ENCODE results near the gene LSM2. TPM values are rescaled to one million over a fixed set of nuclear protein-coding genes. Genes with fewer than 3 reads are reported as not detected.

LSM2 gene
- total RNA-seq, 4 donors from 2014 or later = 37.1 to 119 (median 58.7) TPM

DNA sequence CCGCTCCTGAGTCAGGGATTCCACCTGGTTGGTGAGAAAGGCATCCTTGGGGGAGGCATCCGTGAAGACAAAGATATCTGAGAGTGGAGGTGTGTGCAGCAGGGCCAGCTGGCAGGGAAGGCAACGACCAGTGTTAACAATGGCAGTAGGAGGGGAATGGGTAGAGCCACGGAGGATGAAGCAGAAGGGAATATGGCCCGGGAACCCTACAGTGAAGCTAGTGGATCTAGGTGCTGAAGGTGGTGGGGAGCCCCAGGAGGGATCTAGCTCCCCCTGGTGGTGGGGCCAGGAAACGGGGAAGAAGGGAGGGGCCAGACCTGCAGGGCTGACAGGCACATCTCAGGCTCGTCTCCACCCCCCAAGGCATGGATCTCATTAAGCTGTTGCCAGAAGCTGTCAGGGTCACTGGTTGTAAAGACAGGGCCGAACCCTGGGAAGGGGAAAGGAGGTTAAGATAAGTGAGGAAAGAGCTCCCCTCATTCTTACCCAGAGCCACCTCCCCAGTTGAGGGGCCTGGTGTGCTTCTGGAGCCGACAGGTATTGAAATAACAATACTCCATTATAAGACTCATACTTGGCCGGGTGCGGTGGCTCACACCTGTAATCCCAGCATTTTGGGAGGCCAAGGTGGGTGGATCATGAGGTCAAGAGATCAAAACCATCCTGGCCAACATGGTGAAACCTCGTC is 36.9 kb downstream of the LSM2 start:
- intact Hi-C loops (cut with DNase I; ENCODE audit: low total_unique reads) = no loop called here
- TF ChIP-seq, protein P1, sequence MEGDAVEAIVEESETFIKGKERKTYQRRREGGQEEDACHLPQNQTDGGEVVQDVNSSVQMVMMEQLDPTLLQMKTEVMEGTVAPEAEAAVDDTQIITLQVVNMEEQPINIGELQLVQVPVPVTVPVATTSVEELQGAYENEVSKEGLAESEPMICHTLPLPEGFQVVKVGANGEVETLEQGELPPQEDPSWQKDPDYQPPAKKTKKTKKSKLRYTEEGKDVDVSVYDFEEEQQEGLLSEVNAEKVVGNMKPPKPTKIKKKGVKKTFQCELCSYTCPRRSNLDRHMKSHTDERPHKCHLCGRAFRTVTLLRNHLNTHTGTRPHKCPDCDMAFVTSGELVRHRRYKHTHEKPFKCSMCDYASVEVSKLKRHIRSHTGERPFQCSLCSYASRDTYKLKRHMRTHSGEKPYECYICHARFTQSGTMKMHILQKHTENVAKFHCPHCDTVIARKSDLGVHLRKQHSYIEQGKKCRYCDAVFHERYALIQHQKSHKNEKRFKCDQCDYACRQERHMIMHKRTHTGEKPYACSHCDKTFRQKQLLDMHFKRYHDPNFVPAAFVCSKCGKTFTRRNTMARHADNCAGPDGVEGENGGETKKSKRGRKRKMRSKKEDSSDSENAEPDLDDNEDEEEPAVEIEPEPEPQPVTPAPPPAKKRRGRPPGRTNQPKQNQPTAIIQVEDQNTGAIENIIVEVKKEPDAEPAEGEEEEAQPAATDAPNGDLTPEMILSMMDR (IDR thresholded peaks at IDR 0.05) = peak; percentile 20 to 56 (median 40)
- no peak for TF ChIP-seq POLR2A (IDR thresholded peaks at IDR 0.05)
- no peak overlapping the region for H3K27ac ChIP-seq
- no peaks in the 10 kb centered on the region for H3K4me1 ChIP-seq
- DNase-seq = peak in 1 of 2 donors; percentile 42
- H3K27me3 ChIP-seq = no peaks in the 10 kb centered on the region
- H3K9me3 ChIP-seq = no peaks in the 10 kb centered on the region
- H3K36me3 ChIP-seq = no peaks in the 10 kb centered on the region
- H3K4me3 ChIP-seq = no peak overlapping the region

GRCh38 chr6:31768363-31769257 is 38.2 kb downstream of the LSM2 start:
- no peak for DNase-seq
- Histone ChIP-seq H3K9me3 (no peaks in the 10 kb centered on the region), H3K4me3 (no peak overlapping the region), H3K36me3 (no peaks in the 10 kb centered on the region), H3K27ac (no peak overlapping the region), H3K4me1 (no peaks in the 10 kb centered on the region), H3K27me3 (no peaks in the 10 kb centered on the region)
- intact Hi-C loops (cut with DNase I; ENCODE audit: low total_unique reads) = no loop called here
- no peak for TF ChIP-seq POLR2A (IDR thresholded peaks at IDR 0.05)
- TF ChIP-seq, protein P1 (IDR thresholded peaks at IDR 0.05) = no peak

DNA sequence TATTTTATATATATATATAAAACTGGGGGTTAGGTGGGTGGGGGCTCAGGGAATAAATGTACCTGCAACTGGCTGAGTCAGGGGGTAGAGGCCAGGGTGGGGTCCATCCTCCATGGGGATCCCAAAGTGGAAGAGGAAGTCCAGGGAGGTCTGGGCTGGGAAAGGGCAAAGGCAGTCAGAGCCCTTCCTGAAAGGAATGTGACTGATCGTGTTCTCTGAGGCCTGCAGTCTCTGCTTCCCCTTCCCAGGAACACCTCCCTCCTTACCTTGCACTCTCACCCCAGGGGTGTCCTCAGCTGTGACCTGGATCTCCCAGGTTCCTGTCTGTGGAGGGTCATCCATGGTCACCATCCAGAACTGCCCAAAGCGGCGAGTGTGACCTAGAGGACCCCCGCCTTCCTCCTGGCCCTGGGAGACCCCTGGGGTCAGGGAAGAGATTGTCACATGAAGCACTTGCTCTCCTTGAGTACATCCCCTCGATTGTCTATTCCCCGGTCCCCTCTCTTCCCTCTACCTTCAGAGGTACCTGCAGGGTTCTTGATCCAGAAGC is 39.6 kb downstream of the LSM2 start:
- Histone ChIP-seq H3K36me3 (no peaks in the 10 kb centered on the region), H3K4me1 (no peaks in the 10 kb centered on the region), H3K27ac (no peak overlapping the region), H3K27me3 (no peaks in the 10 kb centered on the region), H3K4me3 (no peak overlapping the region), H3K9me3 (no peaks in the 10 kb centered on the region)
- TF ChIP-seq, protein P1 (IDR thresholded peaks at IDR 0.05) = no peak
- TF ChIP-seq POLR2A (IDR thresholded peaks at IDR 0.05) = no peak
- intact Hi-C loops (cut with DNase I; ENCODE audit: low total_unique reads) = no loop called here
- no peak for DNase-seq

GRCh38 chr6:31765910-31766794 is 40.6 kb downstream of the LSM2 start:
- no peak for DNase-seq
- no peaks in the 10 kb centered on the region for H3K27me3 ChIP-seq
- intact Hi-C loops (cut with DNase I; ENCODE audit: low total_unique reads) = no loop called here
- H3K4me3 ChIP-seq = no peak overlapping the region
- no peaks in the 10 kb centered on the region for H3K4me1 ChIP-seq
- no peaks in the 10 kb centered on the region for H3K9me3 ChIP-seq
- no peaks in the 10 kb centered on the region for H3K36me3 ChIP-seq
- TF ChIP-seq POLR2A (IDR thresholded peaks at IDR 0.05) = no peak
- TF ChIP-seq, protein P1 (IDR thresholded peaks at IDR 0.05) = peak in 1 of 4 experiments; percentile 3
- H3K27ac ChIP-seq = peak overlapping the region in 1 of 2 donors; percentile 11
